PC-3 (cell line): ENCODE data around the gene CDK5RAP2. TPM values are rescaled to one million over a fixed set of nuclear protein-coding genes. Genes with fewer than 3 reads are reported as not detected.

Experiments used
- ATAC-seq: fragments of 200-7000 bp; cut with Tn5 transposase; 2 replicates; pipeline ENCODE4 v1.9.1; 2020; ENCODE audit warnings: mild to moderate bottlenecking, moderate library complexity
- BruUV-seq: library from RNA; stranded (reverse); fragments of 400-500 nt; replicated peaks from 2 replicates; lab custom pipeline; 2021; lab: Mats Ljungman, UMichigan
- CTCF ChIA-PET: fragments of 300-600 bp; sonication (Branson Sonifier 250); formaldehyde crosslinking; loops from one replicate; lab custom pipeline; 2022; ENCODE audit warnings: antibody characterized with exemption; lab: Charles Lee
- POLR2A ChIA-PET: fragments of 300-600 bp; sonication (Branson Sonifier 250); formaldehyde crosslinking; loops from one replicate; lab custom pipeline; 2022; ENCODE audit warnings: antibody characterized with exemption; ENCODE audit not compliant: unreplicated experiment; lab: Charles Lee
- DNase-seq: peaks from one replicate; pipeline ENCODE4 v3.0.0-alpha.2; 2015
- H2AFZ ChIP-seq: fragments of 300-600 bp; sonication (generic); 2 replicates; pipeline ENCODE4 v1.6.0; 2016; ENCODE audit warnings: antibody characterized with exemption, low read length
- H3F3A ChIP-seq: fragments of 300-600 bp; sonication (generic); one replicate; pipeline ENCODE4 v1.6.0; 2017; ENCODE audit warnings: antibody characterized with exemption, low read length, control low read depth, mild to moderate bottlenecking; ENCODE audit not compliant: unreplicated experiment
- H3K27ac ChIP-seq: fragments of 300-600 bp; sonication (generic); 2 replicates; pipeline ENCODE4 v1.5.1; 2016; ENCODE audit warnings: mild to moderate bottlenecking, low read length
- H3K27me3 ChIP-seq: fragments of 300-600 bp; sonication (generic); 2 replicates; pipeline ENCODE4 v1.6.1; 2016; ENCODE audit warnings: low read length, mixed read lengths
- H3K36me3 ChIP-seq: fragments of 300-600 bp; sonication (generic); 2 replicates; pipeline ENCODE4 v1.6.1; 2016; ENCODE audit warnings: low read depth, mixed run types, low read length, mixed read lengths
- H3K4me1 ChIP-seq: fragments of 300-600 bp; sonication (generic); 2 replicates; pipeline ENCODE4 v1.5.1; 2016; ENCODE audit warnings: low read length; ENCODE audit not compliant: insufficient read depth
- H3K4me2 ChIP-seq: fragments of 300-600 bp; sonication (generic); 2 replicates; pipeline ENCODE4 v1.6.0; 2016; ENCODE audit warnings: low read length
- H3K4me3 ChIP-seq: fragments of 300-600 bp; sonication (generic); 2 replicates; pipeline ENCODE4 v1.5.1; 2016; ENCODE audit warnings: mild to moderate bottlenecking, low read length, mixed read lengths
- H3K79me2 ChIP-seq: fragments of 300-600 bp; sonication (generic); 2 replicates; pipeline ENCODE4 v1.6.1; 2017; ENCODE audit warnings: low read length, mixed read lengths
- H3K9ac ChIP-seq: fragments of 300-600 bp; sonication (generic); 2 replicates; pipeline ENCODE4 v1.6.0; 2016; ENCODE audit warnings: mild to moderate bottlenecking, low read length
- H3K9me2 ChIP-seq: fragments of 300-600 bp; sonication (generic); replicated peaks from 2 replicates; pipeline ENCODE4 v1.6.1; 2016; ENCODE audit warnings: mixed run types, low read length, mixed read lengths
- H3K9me3 ChIP-seq: fragments of 300-600 bp; sonication (generic); 2 replicates; pipeline ENCODE4 v1.6.1; 2016; ENCODE audit warnings: low read length, mixed read lengths
- H4K20me1 ChIP-seq: fragments of 300-600 bp; sonication (generic); 2 replicates; pipeline ENCODE4 v1.6.1; 2016; ENCODE audit warnings: low read length, mixed read lengths
- CTCF ChIP-seq: fragments of 300-600 bp; sonication (generic); conservative IDR thresholded peaks from 2 replicates; pipeline ENCODE4 v1.5.1; 2017; ENCODE audit warnings: antibody characterized with exemption, low read depth, mild to moderate bottlenecking, low read length
- EZH2 ChIP-seq: fragments of 300-600 bp; sonication (generic); IDR thresholded peaks from one replicate; pipeline ENCODE4 v1.6.1; 2017; ENCODE audit warnings: antibody characterized with exemption, mild to moderate bottlenecking, low read length; ENCODE audit not compliant: unreplicated experiment
- EZH2phosphoT487 ChIP-seq: fragments of 300-600 bp; sonication (generic); IDR thresholded peaks from 2 replicates; pipeline ENCODE4 v1.6.1; 2018; ENCODE audit warnings: mild to moderate bottlenecking, antibody characterized with exemption, low read length, borderline replicate concordance
- intact Hi-C: fragments of 100-400 bp; cut with micrococcal nuclease; formaldehyde crosslinking; loops from 2 replicates; pipeline ENCODE4 v1.9.0; 2023
- total RNA-seq: library from RNA; depleted of rRNA; stranded (reverse); fragments of >200 nt; gene quantifications from 2 replicates; pipeline ENCODE4 v1.2.3, GENCODE V29; 2014; rRNA removed

The CDK5RAP2 gene
- total RNA-seq, 1 experiment from 2014 or later: 37.4 TPM

- ChIA-PET CTCF (no interaction called here), POLR2A (no interaction called here)
- Histone ChIP-seq H3K9me3 (no peaks in the 10 kb centered on the region), H4K20me1 (no peaks in the 10 kb centered on the region), H3F3A (no peaks in the 10 kb centered on the region), H3K4me2 (no peak overlapping the region), H3K79me2 (no peaks in the 10 kb centered on the region), H3K4me3 (no peak overlapping the region), H3K4me1 (peaks cover 5% of the 10 kb centered on the region; the same call in 1 of the 2 replicates), H3K9me2 (no peaks in the 10 kb centered on the region), H3K27ac (no peak overlapping the region), H3K27me3 (no peaks in the 10 kb centered on the region), H3K36me3 (no peaks in the 10 kb centered on the region), H2AFZ (no peak overlapping the region), H3K9ac (no peak overlapping the region)
- no peak for TF ChIP-seq EZH2phosphoT487
- no peak for TF ChIP-seq EZH2
- TF ChIP-seq CTCF: no peak
- no peak for DNase-seq
- BruUV-seq: no TSS peak
- no peak for ATAC-seq
- intact Hi-C loops: no loop called here
These were observed 236.6 kb downstream of the CDK5RAP2 start for GRCh38 chr9:120343416-120343815.

Other genes with a start within 250 kb of the CDK5RAP2 start
- 2.6 and 3.1 TPM in 2 replicates for gene MEGF9, start 134.3 kb upstream of the CDK5RAP2 start, total RNA-seq
- gene FBXW2, start 213.2 kb upstream of the CDK5RAP2 start, total RNA-seq: 25.0 and 30.5 TPM in 2 replicates